Thoracic aorta (tissue), 2 donors: ENCODE data around the gene SERPINE1. TPM values are rescaled to one million over a fixed set of nuclear protein-coding genes. Genes with fewer than 3 reads are reported as not detected.

Source experiments
- ATAC-seq: fragments of 150-250 bp; one replicate; pipeline ENCODE4 v1.8.0; 2017; ENCODE audit warnings: low read depth; ENCODE audit not compliant: insufficient number of reproducible peaks, low FRiP score
- DNase-seq: peaks from one replicate; pipeline ENCODE4 v3.0.0-alpha.2; 2020; ENCODE audit warnings: low spot score
- H3K27ac ChIP-seq, 2 donors: fragments of 200-600 bp; sonication (generic); 1 replicate in 1 of 2; 2 replicates in 1 of 2; pipeline ENCODE4 v1.5.1; 2016; ENCODE audit warnings: mild to moderate bottlenecking in 2 of 2, moderate library complexity in 2 of 2
- H3K27me3 ChIP-seq: fragments of 200-600 bp; sonication (generic); replicated peaks from 2 replicates; pipeline ENCODE4 v1.6.0; 2016; ENCODE audit warnings: mild to moderate bottlenecking; ENCODE audit not compliant: insufficient read depth
- H3K36me3 ChIP-seq: fragments of 200-600 bp; sonication (generic); one replicate; pipeline ENCODE4 v1.5.1; 2016
- H3K4me1 ChIP-seq, 2 donors: fragments of 200-600 bp; sonication (generic); 1 replicate in 1 of 2; 2 replicates in 1 of 2; pipeline versions ENCODE4 v1.5.1 to v1.6.0; 2016; ENCODE audit warnings: low read depth in 2 of 2, mild to moderate bottlenecking in 1 of 2; ENCODE audit not compliant: control insufficient read depth in 1 of 2
- H3K4me3 ChIP-seq: fragments of 200-600 bp; sonication (generic); 2 replicates; pipeline ENCODE4 v1.5.1; 2016; ENCODE audit warnings: mild to moderate bottlenecking
- H3K9me3 ChIP-seq: fragments of 200-600 bp; sonication (generic); 2 replicates; pipeline ENCODE4 v1.5.1; 2016
- CTCF ChIP-seq: fragments of 200-600 bp; sonication (generic); IDR thresholded peaks from one replicate; pipeline ENCODE4 v1.5.1; 2019; ENCODE audit warnings: antibody characterized with exemption
- total RNA-seq, 2 donors: library from RNA; depleted of rRNA; stranded (reverse); fragments of >200 nt; gene quantifications; one replicate each; pipeline versions ENCODE4 v1.1.0 to v1.2.3, GENCODE V29; 2016

SERPINE1 gene
- total RNA-seq, 2 donors from 2014 or later: 542 to 1,009 TPM

DNA sequence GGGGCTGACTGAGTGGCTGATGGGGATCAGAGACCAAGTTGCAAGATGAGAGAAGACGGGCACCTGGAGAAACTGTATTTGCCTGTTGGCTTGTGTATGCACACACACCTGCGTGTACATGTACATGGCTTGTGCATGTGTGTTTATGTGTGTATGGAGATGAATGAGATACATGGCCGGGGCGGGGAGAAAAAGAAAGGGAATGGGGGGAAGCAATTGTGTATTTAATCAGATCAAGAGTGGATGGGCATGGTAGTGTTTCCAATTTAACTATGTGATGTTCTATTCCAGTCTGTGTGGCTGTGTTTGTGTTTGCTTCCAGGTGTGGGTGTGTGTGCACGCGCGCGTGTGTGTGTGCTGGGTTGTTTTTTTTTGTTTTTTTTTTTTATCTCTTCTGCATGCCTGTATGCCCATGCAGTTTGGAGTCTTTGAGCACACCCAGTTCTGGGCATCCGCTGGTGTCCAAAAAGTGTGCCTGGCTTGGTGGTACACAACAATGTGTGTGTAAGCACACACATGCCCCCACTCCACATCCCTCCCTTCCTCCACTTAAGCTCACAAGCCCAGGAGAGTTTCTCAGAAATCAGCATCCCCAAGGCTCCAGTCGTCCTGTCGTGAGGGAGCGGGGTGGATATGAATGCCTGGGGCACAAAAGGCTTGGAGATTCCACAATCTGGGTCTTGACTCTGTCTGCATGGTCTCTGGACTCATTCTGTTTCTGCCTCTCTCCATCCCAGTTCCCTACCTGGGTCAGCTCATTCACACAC, 40.9 kb downstream of the SERPINE1 start:
- H3K27me3 ChIP-seq: peaks cover 47% of the 10 kb centered on the region
- ATAC-seq: no peak

GRCh38 chr7:101168412-101169049, 41.6 kb downstream of the SERPINE1 start:
- peaks cover 33 to 54% of the 10 kb centered on the region in 2 donors for H3K4me1 ChIP-seq
- no peak for ATAC-seq
- TF ChIP-seq CTCF: no peak

More for the DNA sequence above, 40.9 kb downstream of the SERPINE1 start:
- no peak for TF ChIP-seq CTCF
- no peaks in the 10 kb centered on the region for H3K9me3 ChIP-seq
- no peak for DNase-seq
- H3K4me3 ChIP-seq: no peak overlapping the region
- no peaks in the 10 kb centered on the region for H3K36me3 ChIP-seq
- peaks cover 32 to 52% of the 10 kb centered on the region in 2 donors for H3K4me1 ChIP-seq
- no peak overlapping the region for H3K27ac ChIP-seq

DNA sequence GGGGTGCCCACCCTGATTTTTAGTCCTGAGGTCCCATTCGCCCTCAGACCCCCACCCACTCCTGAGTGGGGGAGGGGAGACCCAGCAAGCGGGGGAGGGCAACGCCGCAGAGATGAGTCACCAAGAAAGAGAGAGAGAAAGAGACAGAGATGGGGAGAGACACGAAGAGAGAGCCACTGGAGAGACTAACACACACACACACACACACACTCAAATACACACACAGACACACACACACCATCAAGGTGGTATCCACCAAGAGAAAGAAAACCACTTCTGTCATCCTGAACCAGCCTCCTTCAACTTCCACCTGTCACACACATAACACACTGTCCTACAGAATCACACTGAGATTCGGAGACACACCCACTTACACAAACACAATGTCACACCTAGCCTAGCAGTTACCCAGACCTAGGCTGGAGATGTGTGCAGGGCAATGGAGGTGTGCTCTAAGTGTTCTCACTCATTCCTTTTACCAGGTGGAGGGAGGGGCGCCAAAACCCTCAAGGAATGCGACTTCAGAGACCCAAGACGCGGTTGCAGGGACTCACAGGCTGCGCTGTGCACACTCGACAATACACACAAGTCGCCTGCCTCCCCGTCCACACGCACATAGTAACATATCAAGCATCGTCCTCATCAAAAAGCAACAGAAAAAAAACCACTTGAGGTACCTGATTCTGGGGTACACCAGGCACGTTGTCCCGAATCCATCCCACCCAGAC, 42.4 kb downstream of the SERPINE1 start:
- Histone ChIP-seq H3K4me1 (peaks cover 27 to 52% of the 10 kb centered on the region in 2 donors), H3K4me3 (no peak overlapping the region), H3K36me3 (no peaks in the 10 kb centered on the region), H3K27me3 (peaks cover 49% of the 10 kb centered on the region), H3K27ac (peak overlapping the region in 1 of 2 donors; percentile 5), H3K9me3 (no peaks in the 10 kb centered on the region)
- ATAC-seq: no peak
- TF ChIP-seq CTCF: no peak
- DNase-seq: no peak

More at GRCh38 chr7:101168412-101169049, 41.6 kb downstream of the SERPINE1 start:
- Histone ChIP-seq H3K36me3 (no peaks in the 10 kb centered on the region), H3K27ac (no peak overlapping the region), H3K4me3 (no peak overlapping the region), H3K27me3 (peaks cover 46% of the 10 kb centered on the region), H3K9me3 (no peaks in the 10 kb centered on the region)
- DNase-seq: no peak

- Histone ChIP-seq H3K27me3 (peaks cover 48% of the 10 kb centered on the region), H3K9me3 (no peaks in the 10 kb centered on the region), H3K36me3 (no peaks in the 10 kb centered on the region), H3K4me1 (peaks cover 26 to 47% of the 10 kb centered on the region in 2 donors), H3K27ac (no peak overlapping the region), H3K4me3 (no peak overlapping the region)
- DNase-seq (no peak), ATAC-seq (no peak)
- peak; percentile 76 for TF ChIP-seq CTCF
These were observed 43.1 kb downstream of the SERPINE1 start for GRCh38 chr7:101169838-101170551.
